HG02970 (cell line): ENCODE data around the gene PLA2G2E.

Experiments
- ATAC-seq: cut with Tn5 transposase; IDR thresholded peaks from one replicate; pipeline ENCODE4 v1.9.1; 2021; ENCODE audit warnings: mild to moderate bottlenecking, moderate library complexity, moderate number of reproducible peaks; ENCODE audit not compliant: unreplicated experiment, low FRiP score

PLA2G2E gene

GRCh38 chr1:19923137-19923952 is at the start of gene PLA2G2E:
Gene PLA2G2E, minus strand, starts transcription at chr1:19923617. Its CDS starts 58 bp downstream, at chr1:19923559.
- no peak for ATAC-seq

GRCh38 chr1:19971664-19972063 is 48.2 kb upstream of the PLA2G2E start:
- no peak for ATAC-seq

GRCh38 chr1:19969898-19970660 is 46.7 kb upstream of the PLA2G2E start:
- ATAC-seq: no peak

GRCh38 chr1:19967808-19968207 is 44.4 kb upstream of the PLA2G2E start:
- no peak for ATAC-seq

- ATAC-seq: no peak
Measured at GRCh38 chr1:19964542-19964941, 41.1 kb upstream of the PLA2G2E start.

- no peak for ATAC-seq
Measured at GRCh38 chr1:19963636-19964035, 40.2 kb upstream of the PLA2G2E start.

- no peak for ATAC-seq
Measured at GRCh38 chr1:19960591-19960990, 37.2 kb upstream of the PLA2G2E start.

GRCh38 chr1:19957779-19958178 is 34.4 kb upstream of the PLA2G2E start:
- no peak for ATAC-seq

GRCh38 chr1:19955534-19956170 is 32.2 kb upstream of the PLA2G2E start:
- ATAC-seq: no peak

- no peak for ATAC-seq
Measured at GRCh38 chr1:19954059-19954458, 30.6 kb upstream of the PLA2G2E start.

- ATAC-seq: no peak
Measured at GRCh38 chr1:19949016-19949415, 25.6 kb upstream of the PLA2G2E start.

GRCh38 chr1:19946971-19947370 is 23.6 kb upstream of the PLA2G2E start:
- ATAC-seq: no peak

GRCh38 chr1:19946331-19946751 is 22.9 kb upstream of the PLA2G2E start:
- ATAC-seq: no peak

- no peak for ATAC-seq
Measured at GRCh38 chr1:19945914-19946313, 22.5 kb upstream of the PLA2G2E start.

- ATAC-seq: no peak
Measured at GRCh38 chr1:19942657-19943056, 19.2 kb upstream of the PLA2G2E start.

GRCh38 chr1:19942088-19942487 is 18.7 kb upstream of the PLA2G2E start:
- ATAC-seq: no peak

GRCh38 chr1:19941206-19941568 is 17.8 kb upstream of the PLA2G2E start:
- ATAC-seq: no peak

GRCh38 chr1:19940486-19941205 is 17.2 kb upstream of the PLA2G2E start:
- ATAC-seq: no peak

GRCh38 chr1:19938472-19938871 is 15.1 kb upstream of the PLA2G2E start:
- ATAC-seq: no peak

- ATAC-seq: no peak
Measured at GRCh38 chr1:19936061-19936750, 12.8 kb upstream of the PLA2G2E start.
